LNCAP (cell line): ENCODE data around the gene INTS1.

Experiments used
- CTCF ChIP-seq: fragments of 450-650 bp; IDR thresholded peaks from 2 replicates; pipeline ENCODE4 v1.5.1; 2017; ENCODE audit warnings: mild to moderate bottlenecking

INTS1 gene

GRCh38 chr7:1446620-1447032 lies 57.6 kb downstream of the INTS1 start:
- TF ChIP-seq CTCF: no peak

- TF ChIP-seq CTCF: no peak
Measured at GRCh38 chr7:1445341-1445740, 58.8 kb downstream of the INTS1 start.

GRCh38 chr7:1444925-1445322 lies 59.3 kb downstream of the INTS1 start:
- TF ChIP-seq CTCF: no peak

GRCh38 chr7:1444214-1444924 lies 59.8 kb downstream of the INTS1 start:
- TF ChIP-seq CTCF: no peak

- no peak for TF ChIP-seq CTCF
Measured at GRCh38 chr7:1442355-1443124, 61.6 kb downstream of the INTS1 start.

GRCh38 chr7:1441615-1442354 lies 62.4 kb downstream of the INTS1 start:
- no peak for TF ChIP-seq CTCF

GRCh38 chr7:1440620-1441019 lies 63.6 kb downstream of the INTS1 start:
- no peak for TF ChIP-seq CTCF
